ENCODE data around the gene CACNG6.
"Not testable (repeated sequence)": the region's sequence is repeated elsewhere in the genome, so short reads cannot be mapped to it uniquely, and the experiment has no call there.

The CACNG6 gene
- 0 to 0.09 reads per million in 2 experiments for total RNA-seq

DNA sequence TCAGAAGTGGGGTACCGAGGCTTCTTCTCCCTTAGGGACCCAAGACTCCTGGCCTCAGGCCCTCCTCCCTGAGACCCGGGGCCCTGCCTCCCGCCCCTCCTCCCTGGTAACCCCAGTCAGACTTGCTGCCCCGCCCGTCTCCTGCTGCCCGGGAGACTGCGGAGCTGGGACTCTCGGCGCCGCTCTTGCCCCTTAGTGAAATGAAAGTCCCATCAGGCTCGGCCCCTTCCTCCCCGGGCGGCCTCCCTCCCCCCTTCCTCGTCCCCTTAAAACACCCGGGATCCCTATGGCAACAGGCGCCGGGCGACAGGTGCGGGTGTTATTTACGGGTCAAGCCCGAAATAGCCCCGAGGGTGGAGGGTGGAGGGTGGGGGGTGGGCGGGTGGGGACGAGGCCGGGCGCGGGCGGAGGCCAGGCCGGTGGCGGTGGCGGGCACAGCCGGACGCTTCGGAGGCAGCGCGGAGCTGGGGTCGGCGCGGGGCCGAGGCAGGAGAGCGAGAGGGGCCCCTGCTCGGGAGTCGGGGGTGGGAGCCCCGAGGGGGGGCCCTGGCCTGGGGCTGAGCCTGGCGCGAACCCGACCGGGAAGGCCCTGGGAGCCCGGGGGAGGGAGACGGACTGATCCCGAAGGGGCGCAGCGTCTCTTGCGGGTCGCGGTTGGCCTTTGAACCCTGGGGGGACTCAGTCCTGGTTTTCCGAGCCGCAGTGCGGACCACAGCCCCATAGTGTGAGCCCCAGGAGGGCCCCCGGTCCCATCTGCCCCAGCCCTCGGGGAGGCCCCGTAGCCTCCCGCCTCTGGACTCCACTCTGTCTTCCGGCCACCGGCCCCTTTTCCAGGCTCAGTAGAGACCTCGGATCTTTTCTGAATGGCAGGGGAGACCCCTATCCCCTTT lies at the start of gene CACNG6:
Gene CACNG6 (plus strand): TSS at position 414 of the 890 bp plus-strand sequence. CDS start 1,241 bp downstream, outside the sequence.
- DNase-seq (ENCODE audit: low read depth) = no peak

DNA sequence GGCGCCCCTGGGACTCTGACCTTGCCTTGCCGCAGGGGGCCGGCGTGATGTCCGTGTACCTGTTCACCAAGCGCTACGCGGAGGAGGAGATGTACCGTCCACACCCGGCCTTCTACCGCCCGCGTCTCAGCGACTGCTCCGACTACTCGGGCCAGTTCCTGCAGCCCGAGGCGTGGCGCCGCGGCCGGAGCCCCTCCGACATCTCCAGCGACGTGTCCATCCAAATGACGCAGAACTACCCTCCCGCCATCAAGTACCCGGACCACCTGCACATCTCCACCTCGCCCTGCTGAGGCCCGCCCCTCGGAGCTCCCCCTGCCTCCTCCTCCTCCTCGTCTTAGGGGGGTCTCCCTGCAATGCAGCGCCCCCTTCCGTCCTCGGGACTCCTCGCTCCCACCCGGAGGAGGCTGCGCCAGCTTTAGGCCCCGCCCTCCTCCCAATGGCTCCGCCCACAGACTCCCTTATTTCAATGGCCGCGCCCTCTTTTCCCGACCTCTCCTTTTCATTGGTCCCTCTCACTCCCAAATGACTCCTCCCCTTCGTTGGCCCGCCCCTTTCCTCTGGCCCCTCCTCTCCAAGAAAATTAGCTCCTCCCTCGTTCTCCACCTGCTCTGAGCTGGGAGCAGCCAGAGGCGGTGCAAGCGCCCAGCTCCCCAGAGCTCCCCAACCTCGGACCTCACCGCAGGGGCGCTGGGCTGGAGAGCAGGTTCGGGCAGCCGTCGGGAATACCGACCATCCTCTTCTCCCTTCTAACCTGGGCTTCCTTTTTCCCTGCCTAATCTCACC lies 49.2 kb upstream of the CACNG6 start:
- DNase-seq (ENCODE audit: low read depth) = no peak

DNA sequence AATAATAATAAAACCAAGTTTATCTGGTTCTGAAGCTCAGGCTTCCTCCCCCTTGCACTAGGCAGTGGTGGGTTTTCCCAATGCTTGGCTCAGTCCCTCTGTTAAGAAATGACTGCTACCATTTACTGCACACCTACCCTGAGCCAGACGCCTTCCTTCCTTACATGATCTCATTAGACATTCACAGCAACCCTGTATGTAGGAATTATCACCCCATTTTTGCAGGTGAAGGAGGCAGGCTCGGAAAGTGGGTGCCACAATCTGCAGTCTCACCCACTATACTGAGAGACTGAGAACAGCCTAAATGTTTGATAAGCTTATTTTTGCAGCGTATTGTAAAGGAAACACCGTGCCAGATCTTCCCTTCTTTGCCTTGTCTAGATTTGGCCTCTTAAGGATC lies 47.0 kb upstream of the CACNG6 start:
- no peak for DNase-seq (ENCODE audit: low read depth)

DNA sequence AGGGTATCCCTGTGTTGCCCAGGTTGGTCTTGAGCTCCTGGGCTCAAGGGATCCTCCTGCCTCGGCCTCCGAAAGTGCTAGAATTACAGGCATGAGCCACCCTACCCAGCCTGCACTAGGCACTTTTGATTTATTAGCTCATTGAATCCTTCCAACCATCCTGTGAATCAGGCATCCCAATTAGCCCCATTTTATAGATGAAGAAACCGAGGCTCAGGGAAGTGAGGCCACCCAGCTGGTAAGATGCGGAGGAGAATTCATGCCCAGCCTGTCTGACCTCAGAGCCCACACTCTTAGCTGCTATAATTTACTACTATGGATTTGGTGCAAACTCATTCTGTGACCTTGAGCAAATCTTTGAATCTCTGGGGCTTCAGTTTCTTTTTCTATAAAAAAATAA lies 46.5 kb upstream of the CACNG6 start:
- no peak for DNase-seq (ENCODE audit: low read depth)

- no peak for DNase-seq (ENCODE audit: low read depth)
Measured at GRCh38 chr19:53945441-53945840, 46.0 kb upstream of the CACNG6 start.

- DNase-seq (ENCODE audit: low read depth) = no peak
Measured at GRCh38 chr19:53945998-53946397, 45.4 kb upstream of the CACNG6 start.

DNA sequence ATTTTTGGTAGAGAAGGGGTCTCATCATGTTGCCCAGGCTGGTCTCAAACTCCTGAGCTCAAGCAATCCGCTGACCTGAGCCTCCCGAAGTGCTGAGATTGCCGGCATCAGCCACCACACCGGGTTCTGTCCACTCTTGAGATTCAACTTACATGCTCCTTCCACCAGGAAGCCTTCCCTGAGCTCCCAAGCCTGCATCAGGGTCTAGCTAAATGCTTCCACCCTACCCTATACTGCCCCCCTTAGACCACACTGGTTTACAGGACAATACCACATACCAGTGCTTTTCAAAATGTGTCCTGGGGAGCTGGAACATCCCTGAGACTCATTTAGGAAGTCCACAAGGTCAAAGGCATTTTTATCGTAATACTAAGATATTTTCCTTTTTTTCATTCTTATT lies 43.8 kb upstream of the CACNG6 start:
- DNase-seq (ENCODE audit: low read depth) = no peak

- DNase-seq (ENCODE audit: low read depth) = not testable (repeated sequence)
Measured at GRCh38 chr19:53948611-53949010, 42.8 kb upstream of the CACNG6 start.

DNA sequence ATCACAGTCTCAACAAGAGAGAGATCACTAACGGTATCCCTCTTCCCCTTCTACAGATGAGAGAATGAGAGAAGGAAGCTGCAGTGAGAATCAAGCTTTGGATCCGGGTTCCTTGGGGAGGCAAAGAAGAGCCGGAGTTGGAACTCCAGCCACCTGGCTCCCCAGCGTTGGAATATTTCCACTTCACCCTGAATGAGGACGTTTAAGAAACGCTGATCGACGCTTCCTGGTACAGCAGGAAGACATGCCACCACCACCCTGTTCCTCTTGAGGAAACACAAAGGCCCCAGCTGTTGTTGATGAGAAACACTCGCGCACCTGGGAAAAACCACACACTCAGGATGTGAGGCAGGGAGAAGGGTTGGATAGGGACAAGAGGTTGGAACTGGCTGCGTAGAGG lies 40.0 kb upstream of the CACNG6 start:
- DNase-seq (ENCODE audit: low read depth) = no peak

DNA sequence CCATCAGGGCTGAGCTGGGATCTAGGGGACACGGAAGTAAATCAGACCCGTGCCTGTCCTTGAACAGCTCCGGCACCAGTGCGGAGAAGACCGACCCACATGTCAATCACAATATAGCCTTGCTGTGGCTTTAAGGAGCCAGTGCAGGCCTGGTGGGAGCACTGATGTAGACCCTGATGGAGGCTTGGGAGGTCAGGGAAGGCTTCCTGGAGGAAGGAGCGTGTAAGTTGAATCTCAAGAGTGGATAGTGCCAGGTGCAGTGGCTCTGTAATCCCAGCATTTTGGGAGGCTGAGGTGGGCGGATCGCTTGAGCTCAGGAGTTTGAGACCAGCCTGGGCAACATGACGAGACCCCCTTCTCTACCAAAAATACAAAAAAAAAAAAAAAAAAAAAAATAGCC lies 39.5 kb upstream of the CACNG6 start:
- no peak for DNase-seq (ENCODE audit: low read depth)

- no peak for DNase-seq (ENCODE audit: low read depth)
Measured at GRCh38 chr19:53953383-53953782, 38.1 kb upstream of the CACNG6 start.

GRCh38 chr19:53957448-53958167 lies 33.8 kb upstream of the CACNG6 start:
- DNase-seq (ENCODE audit: low read depth) = no peak

GRCh38 chr19:53958168-53958571 lies 33.3 kb upstream of the CACNG6 start:
- no peak for DNase-seq (ENCODE audit: low read depth)

DNA sequence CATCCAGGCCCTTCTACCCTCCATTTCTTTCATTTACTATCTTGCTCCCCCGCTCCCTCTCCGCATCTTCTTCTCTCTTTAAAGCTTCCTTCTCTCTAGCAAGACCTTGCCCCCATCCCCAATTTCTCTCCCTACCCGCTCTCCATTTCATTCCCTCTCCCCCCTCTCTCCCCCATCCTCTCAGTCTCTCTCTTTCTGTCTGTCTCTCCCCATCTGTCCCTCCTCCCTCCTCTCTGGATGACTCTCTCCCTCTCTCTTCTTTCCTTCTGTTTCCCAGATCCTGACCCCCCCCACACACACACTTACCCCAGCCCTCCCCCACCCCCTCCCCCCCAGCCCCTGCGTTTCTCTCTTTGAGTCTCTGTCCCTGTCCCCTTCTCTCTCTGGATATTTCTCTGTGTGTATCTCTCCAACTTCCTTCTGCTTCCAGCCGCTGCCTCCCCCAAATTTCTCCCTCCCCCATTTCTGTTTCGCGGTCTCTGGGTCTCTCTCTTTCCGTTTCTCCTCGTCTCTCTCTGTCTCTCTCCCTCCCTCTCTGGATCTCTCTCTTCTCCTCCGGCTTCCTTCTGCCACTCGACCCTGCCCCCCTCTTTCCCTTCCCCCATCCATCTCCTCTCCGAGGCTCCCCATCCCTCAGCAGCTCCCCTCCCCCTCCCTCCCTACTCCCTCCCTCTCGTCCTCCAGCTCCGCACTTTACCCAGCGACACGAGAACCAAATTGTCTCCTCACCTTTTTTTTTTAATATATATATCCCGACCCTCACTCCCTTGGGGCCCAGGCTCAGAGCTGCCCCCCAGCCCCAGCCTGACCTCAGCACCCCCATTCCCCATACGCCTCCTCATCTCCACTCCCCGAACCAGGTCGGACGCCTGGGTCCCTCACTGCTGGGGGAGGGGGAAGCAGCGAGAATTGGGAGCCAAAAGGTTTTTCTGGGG lies 32.3 kb upstream of the CACNG6 start:
- DNase-seq (ENCODE audit: low read depth) = no peak

DNA sequence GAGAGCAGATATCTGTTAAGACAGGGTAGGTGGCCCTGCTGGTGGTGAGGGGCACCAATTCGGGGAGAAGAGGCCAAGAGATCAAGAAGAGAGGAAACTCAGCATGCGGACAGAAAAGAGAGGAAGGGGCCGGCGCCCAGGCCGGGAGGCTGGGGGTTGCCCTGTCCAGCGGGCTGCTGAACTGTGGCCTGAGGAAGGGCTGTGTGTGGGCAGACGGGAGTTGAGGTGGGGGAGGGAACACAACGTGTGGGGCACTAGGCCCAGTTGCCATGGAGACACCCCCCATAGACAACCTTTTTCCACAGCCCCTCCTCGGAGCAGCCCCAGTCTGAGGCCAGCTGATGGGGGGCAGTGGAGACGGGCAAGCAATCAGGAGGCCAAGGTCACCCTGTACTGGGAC lies 31.2 kb upstream of the CACNG6 start:
- DNase-seq (ENCODE audit: low read depth) = no peak

GRCh38 chr19:53960886-53961285 lies 30.6 kb upstream of the CACNG6 start:
- DNase-seq (ENCODE audit: low read depth) = no peak

DNA sequence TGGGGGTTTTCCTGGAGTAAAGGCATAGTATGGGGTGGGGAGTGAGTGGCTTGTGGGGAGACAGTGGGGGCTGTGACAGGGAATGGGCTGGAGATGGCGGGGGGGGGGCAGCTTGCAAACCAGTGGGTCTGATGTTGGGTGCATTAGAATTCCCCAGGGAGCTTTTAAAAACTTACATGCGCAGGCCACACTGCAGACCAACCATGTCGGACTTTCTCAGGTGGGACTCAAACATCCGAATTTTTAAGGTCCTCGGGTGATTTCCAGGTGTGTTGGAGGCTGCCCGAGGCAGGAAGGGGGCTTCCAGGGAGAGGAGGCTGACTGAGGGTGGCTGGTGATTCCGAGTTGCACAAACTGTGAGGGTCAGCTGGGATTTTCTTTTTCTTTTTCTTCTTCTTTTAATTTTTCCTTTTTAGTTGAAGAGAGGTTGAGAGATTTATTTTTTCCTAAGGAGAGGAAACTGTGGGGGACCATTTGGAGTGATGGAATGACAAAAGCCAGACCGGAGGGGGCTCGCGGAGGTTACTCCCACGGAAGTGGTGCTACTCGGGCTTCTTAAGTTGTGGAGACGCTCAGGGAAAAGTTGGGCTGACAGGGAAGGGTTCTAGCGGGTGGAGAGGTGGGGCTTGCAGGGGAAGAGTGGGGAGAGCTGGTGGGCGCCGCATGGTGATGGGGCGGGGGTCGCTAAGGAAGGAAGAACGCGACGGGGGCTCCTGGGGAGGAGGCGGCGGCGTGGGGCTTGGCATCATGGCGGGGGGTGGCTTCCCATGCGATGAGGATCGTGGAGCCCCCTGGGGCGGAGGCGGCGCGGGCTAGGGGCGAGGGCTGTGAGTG lies 29.7 kb upstream of the CACNG6 start:
- DNase-seq (ENCODE audit: low read depth) = no peak

GRCh38 chr19:53962887-53963431 lies 28.5 kb upstream of the CACNG6 start, which contains the start of gene CACNG8:
Gene CACNG8, plus strand, starts transcription at chr19:53962937.
- no peak for DNase-seq (ENCODE audit: low read depth)

GRCh38 chr19:53965091-53965490 lies 26.3 kb upstream of the CACNG6 start:
- no peak for DNase-seq (ENCODE audit: low read depth)

DNA sequence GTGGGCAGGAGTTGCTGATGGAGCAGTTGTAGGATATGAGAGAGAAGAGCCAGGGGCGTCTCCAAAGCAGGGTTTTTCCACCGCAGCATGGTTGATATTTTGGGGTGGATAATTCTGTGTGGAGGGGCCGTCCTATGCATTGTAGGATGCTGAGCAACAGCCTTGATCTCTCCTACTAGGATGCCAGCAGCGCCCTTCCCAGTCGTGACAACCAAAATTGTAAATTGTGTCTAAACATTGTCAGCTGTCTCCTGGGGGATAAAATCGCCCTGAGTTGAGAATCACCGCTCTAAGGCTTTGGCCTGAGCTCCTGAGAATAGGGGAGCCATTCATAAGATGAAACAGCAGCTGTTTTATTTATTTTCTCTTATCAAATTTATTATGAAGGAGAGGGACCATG lies 24.5 kb upstream of the CACNG6 start:
- no peak for DNase-seq (ENCODE audit: low read depth)

Measured in T follicular helper cell (primary cell).